Suprapubic skin (tissue), 3 donors: ENCODE results near the gene MAP4K3.

ENCODE experiments used
- EP300 ChIP-seq: sonication (generic); formaldehyde crosslinking; IDR thresholded peaks from one replicate; pipeline ENCODE4 v1.6.1; 2017; ENCODE audit warnings: antibody characterized with exemption
- TF ChIP-seq, protein P1 (sequence below), 2 donors: fragments of 200-600 bp in 1 of 2; fragments of 450-650 bp in 1 of 2; sonication (generic) in 1 of 2; IDR thresholded peaks; one replicate each; pipeline ENCODE4 v1.5.1; 2016 to 2019; ENCODE audit warnings: antibody characterized with exemption in 2 of 2, mild to moderate bottlenecking in 1 of 2, moderate library complexity in 1 of 2

DNA sequence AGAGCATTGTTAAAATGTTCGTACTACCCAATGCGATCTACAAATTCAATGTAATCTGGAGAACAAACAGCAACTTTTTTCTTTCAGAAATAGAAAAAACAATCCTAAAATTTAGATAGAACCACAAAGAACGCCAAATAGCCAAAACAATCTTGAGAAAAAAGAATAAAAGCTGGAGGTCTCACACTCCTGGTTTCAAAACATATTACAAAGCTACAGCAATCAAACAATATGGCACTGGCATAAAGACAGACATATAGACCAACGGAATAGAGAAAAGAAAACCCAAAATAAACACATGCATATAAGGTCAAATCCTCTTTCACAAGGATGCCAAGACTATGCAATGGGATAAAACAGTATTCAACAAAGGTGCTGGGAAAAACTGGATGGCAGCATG is 74.5 kb downstream of the MAP4K3 start:
- TF ChIP-seq, protein P1, sequence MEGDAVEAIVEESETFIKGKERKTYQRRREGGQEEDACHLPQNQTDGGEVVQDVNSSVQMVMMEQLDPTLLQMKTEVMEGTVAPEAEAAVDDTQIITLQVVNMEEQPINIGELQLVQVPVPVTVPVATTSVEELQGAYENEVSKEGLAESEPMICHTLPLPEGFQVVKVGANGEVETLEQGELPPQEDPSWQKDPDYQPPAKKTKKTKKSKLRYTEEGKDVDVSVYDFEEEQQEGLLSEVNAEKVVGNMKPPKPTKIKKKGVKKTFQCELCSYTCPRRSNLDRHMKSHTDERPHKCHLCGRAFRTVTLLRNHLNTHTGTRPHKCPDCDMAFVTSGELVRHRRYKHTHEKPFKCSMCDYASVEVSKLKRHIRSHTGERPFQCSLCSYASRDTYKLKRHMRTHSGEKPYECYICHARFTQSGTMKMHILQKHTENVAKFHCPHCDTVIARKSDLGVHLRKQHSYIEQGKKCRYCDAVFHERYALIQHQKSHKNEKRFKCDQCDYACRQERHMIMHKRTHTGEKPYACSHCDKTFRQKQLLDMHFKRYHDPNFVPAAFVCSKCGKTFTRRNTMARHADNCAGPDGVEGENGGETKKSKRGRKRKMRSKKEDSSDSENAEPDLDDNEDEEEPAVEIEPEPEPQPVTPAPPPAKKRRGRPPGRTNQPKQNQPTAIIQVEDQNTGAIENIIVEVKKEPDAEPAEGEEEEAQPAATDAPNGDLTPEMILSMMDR (IDR thresholded peaks at IDR 0.05) = no peak
- no peak for TF ChIP-seq EP300
